Liver (tissue), 3 donors: ENCODE results near the gene PHGDH.

Experiments
- CTCF ChIP-seq: fragments of 150-350 bp; IDR thresholded peaks from 2 replicates; pipeline ENCODE4 v1.5.1; 2017; ENCODE audit warnings: improper control_type of control experiment, low read depth, low read length; ENCODE audit not compliant: missing input control
- TAF1 ChIP-seq: conservative IDR thresholded peaks from 2 replicates; pipeline ENCODE4 v1.6.1; 2016; ENCODE audit warnings: antibody characterized with exemption, mild to moderate bottlenecking
- donor health status: healthy.
- donor health status: healthy.

GRCh38 chr1:119680193-119680592 lies 31.5 kb upstream of the PHGDH start:
- TF ChIP-seq TAF1 (no peak), CTCF (no peak)
